K562 treated with DMSO at 1 percent for 24 hours (cell line): ENCODE data around the gene TRIM67. TPM values are rescaled to one million over a fixed set of nuclear protein-coding genes. Genes with fewer than 3 reads are reported as not detected.

Experiments
- total RNA-seq: library from RNA; unstranded; fragments of 300-600 nt; gene quantifications from 2 replicates; pipeline ENCODE4 v1.2.3, GENCODE V29; 2022; ENCODE audit warnings: low read depth; ENCODE audit not compliant: insufficient read depth

TRIM67 gene
- total RNA-seq = 0.41 and 0.49 TPM in 2 replicates

DNA sequence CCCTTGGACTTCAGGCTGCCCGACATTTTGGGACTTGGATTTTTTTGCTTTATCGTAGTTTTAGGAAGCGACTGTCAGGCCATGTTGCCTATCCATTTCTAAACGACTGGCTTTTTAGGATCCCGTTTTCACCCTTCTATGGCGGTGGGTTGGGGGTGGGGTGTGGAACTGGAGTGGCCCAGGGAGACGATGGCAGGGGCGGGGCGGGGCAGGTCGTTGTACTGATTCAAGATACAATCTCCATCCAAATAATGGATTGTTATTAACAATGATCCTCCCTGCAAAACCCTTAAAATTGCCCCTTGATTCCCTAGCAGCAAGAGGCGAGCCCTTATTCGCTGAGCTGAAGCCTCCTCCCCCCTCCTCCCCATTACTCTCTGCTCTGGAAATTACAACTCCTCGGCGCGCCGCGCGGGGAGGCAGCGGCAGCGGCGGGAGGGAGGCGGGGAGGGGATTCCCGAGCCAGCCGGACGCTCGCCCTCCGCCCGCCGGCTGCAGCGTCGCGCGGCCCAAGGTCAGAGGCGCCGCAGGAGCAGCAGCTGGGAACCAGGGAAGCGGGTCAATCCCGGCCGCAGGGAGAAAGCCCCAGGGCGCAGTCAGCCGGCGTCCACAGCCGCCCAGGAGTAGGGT, at the start of gene TRIM67:
Gene TRIM67 (plus strand): TSS at position 392 of the 630 bp plus-strand sequence. CDS start 912 bp downstream, outside the sequence.

DNA sequence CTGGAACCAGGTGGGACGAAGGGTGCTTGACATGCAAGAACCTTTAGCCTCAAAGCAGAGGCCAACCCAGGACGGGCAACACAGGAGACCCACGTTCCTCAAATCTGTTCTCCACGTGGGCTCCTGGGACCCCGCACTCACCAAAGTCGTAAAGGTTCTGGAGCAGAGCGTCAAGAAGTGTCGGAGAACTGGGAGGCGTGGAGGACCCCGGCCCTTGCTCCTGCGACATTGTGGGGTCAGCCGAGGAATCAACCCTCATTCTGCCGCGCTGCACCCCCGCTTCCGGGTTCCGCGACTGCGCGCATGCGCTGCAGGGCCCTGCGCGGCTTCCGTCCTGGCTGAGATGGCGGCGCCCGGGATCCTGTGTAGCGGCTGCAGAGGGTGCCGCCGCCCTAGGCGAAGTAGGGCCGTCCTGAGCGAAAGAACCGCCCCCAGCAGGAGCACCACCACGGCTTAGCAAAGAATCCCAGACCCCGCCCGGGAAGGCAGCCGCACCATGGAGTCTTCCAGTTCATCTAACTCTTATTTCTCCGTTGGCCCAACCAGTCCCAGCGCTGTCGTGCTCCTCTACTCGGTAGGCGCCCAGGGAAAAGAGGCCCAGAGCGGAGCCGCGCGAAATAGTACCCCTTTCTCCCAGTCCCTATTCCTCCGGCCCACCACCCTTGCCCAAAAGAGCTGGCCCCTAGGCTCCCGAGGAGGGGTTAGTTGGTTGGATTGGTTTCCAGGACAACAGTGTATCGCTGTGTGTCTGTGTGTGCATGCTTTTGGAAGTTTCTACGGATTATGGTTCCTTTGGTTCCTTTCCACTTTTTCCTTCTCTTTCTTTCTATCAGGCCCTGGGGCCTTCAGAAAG, 79.3 kb downstream of the TRIM67 start, which contains the start of gene GNPAT:
Gene GNPAT (plus strand): TSS at position 330 of the 853 bp plus-strand sequence. CDS start 167 bp downstream, at position 497.

Other genes starting within 250 kb of the TRIM67 start
- gene TTC13, start 183.2 kb upstream of the TRIM67 start, total RNA-seq = 4.2 and 4.8 TPM in 2 replicates
- gene ARV1, start 183.0 kb upstream of the TRIM67 start, total RNA-seq = 41.2 and 50.2 TPM in 2 replicates
- gene FAM89A, start 121.8 kb upstream of the TRIM67 start, total RNA-seq = 75.4 and 98.3 TPM in 2 replicates
- gene GNPAT, start 79.2 kb downstream of the TRIM67 start, total RNA-seq = 40.3 and 49.4 TPM in 2 replicates
- gene EXOC8, start 175.8 kb downstream of the TRIM67 start, total RNA-seq = 9.9 and 10.1 TPM in 2 replicates
- 12.2 and 12.7 TPM in 2 replicates for gene SPRTN, start 176.2 kb downstream of the TRIM67 start, total RNA-seq